KOPT-K1 (cell line): ENCODE data around the gene COL12A1.

Experiments used
- H3K27ac ChIP-seq: fragments of 200-600 bp; sonication (generic); 2 replicates; pipeline ENCODE4 v1.5.1; 2016; ENCODE audit warnings: antibody characterized with exemption, mild to moderate bottlenecking, low read depth, low read length; ENCODE audit not compliant: poor library complexity, severe bottlenecking
- H3K36me3 ChIP-seq: fragments of 200-600 bp; sonication (generic); 2 replicates; pipeline ENCODE4 v1.5.1; 2017; ENCODE audit warnings: antibody characterized with exemption, mild to moderate bottlenecking, low read length, moderate library complexity; ENCODE audit not compliant: insufficient read depth
- H3K9me3 ChIP-seq: fragments of 200-600 bp; sonication (generic); 2 replicates; pipeline ENCODE4 v1.5.1; 2017; ENCODE audit warnings: antibody characterized with exemption, low read length, mild to moderate bottlenecking; ENCODE audit not compliant: insufficient read depth, poor library complexity, severe bottlenecking

Gene COL12A1

GRCh38 chr6:75170691-75171560, 34.9 kb downstream of the COL12A1 start:
- Histone ChIP-seq H3K9me3 (no peaks in the 10 kb centered on the region), H3K27ac (no peak overlapping the region)

DNA sequence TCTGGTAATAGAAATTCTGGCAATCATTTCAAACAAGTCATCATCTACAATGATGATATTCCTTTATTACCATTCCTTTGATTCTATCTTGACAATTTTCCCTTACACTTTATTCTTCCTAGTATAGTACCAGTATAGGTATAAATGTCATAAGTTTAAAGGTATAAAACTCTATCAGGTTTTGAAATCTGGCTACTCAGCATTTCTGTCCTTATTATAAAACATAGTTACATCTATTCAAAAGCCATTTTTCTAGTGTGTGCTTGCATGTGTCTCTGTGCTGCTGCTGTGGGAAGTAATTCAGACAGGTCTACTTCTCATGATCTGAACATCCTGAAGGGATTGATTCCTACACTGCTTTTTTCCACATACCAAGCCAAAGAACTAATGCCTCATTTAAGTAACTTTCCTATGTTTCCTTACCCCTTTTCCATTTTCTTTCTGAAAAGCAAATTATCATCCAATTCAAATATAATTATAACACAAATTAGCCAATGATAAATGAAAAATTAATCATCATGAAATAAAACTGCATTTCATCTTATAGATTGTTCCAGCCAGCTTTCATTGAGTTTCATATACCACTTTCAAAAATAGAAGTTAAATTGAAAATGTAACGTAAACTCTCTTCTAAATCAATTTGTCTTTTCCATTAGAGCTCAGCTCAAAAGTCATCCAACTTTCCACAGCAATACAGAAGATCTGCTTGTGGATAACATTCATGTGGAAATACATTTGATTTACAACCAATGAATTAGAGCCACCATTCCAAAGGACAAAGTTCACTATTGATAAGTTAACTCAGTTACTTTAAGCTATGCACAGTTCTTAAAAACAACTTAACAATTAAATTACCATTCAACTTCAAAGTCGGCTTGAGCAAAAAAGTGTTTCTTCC, 35.9 kb downstream of the COL12A1 start:
- H3K36me3 ChIP-seq = no peaks in the 10 kb centered on the region
- H3K27ac ChIP-seq = no peak overlapping the region
- no peaks in the 10 kb centered on the region for H3K9me3 ChIP-seq

More at GRCh38 chr6:75170691-75171560, 34.9 kb downstream of the COL12A1 start:
- no peaks in the 10 kb centered on the region for H3K36me3 ChIP-seq

- Histone ChIP-seq H3K27ac (no peak overlapping the region), H3K36me3 (no peaks in the 10 kb centered on the region), H3K9me3 (no peaks in the 10 kb centered on the region)
Observed at GRCh38 chr6:75167851-75168250, 38.0 kb downstream of the COL12A1 start.

DNA sequence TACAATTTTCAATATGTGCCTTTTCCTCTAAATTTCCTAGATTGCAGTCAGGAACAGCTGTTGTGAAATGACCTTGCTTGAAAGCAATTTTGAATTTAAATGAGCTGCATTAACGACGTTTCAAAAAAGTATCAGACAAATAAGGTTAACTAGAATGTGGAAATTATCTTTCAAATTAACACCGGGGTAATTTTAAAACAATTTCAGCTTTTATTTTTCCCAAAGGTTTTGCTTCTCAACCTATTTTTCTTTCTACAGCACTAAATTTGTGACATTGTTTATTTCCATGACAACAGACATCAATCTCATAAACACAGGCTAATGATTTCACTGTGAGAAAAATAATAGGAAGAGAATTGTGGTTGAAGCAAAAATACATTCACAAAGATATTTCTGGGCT, 38.5 kb downstream of the COL12A1 start:
- Histone ChIP-seq H3K36me3 (no peaks in the 10 kb centered on the region), H3K9me3 (no peaks in the 10 kb centered on the region), H3K27ac (no peak overlapping the region)

DNA sequence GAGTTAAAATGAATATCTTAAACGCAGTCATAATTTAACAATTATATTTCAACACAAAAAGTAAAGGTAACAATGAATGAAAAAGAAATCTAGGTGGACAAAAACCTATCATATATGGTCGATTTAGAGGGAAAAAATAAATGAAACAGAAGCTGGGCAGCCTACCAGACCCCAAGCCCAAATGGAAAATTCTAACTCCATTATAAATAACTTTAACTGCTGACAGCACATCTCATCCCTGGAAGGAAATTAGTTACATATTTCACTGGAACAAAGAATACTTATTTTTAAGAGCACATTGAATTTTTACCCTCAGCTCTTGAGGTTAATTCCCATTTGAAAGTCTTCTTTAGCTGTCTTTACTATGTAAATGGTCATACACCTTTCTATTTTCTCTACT, 39.1 kb downstream of the COL12A1 start:
- Histone ChIP-seq H3K36me3 (no peaks in the 10 kb centered on the region), H3K27ac (no peak overlapping the region), H3K9me3 (no peaks in the 10 kb centered on the region)

- Histone ChIP-seq H3K27ac (no peak overlapping the region), H3K9me3 (no peaks in the 10 kb centered on the region), H3K36me3 (no peaks in the 10 kb centered on the region)
Observed at GRCh38 chr6:75166236-75166635, 39.6 kb downstream of the COL12A1 start.

GRCh38 chr6:75158176-75158575, 47.7 kb downstream of the COL12A1 start:
- no peaks in the 10 kb centered on the region for H3K36me3 ChIP-seq
- H3K9me3 ChIP-seq = no peaks in the 10 kb centered on the region
- H3K27ac ChIP-seq = no peak overlapping the region

DNA sequence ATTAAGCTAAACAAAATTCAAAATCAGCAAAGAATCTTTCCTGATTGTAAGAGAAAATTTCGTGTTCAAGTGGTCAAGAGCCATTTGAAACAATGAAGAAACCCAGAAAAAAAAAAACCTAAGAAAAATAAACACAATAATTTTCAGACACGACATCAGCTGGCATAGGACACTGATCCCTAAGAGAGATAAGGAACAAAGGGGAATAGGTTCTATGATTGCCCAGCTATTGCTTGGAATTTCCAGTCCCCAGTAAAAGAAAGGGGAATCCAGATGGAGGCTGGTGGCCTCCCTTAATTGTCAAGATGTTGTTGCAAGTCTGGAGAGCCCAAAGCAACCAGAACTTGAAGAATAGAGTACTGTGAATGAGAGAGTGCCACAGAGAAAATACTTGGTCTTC, 48.5 kb downstream of the COL12A1 start:
- no peak overlapping the region for H3K27ac ChIP-seq

DNA sequence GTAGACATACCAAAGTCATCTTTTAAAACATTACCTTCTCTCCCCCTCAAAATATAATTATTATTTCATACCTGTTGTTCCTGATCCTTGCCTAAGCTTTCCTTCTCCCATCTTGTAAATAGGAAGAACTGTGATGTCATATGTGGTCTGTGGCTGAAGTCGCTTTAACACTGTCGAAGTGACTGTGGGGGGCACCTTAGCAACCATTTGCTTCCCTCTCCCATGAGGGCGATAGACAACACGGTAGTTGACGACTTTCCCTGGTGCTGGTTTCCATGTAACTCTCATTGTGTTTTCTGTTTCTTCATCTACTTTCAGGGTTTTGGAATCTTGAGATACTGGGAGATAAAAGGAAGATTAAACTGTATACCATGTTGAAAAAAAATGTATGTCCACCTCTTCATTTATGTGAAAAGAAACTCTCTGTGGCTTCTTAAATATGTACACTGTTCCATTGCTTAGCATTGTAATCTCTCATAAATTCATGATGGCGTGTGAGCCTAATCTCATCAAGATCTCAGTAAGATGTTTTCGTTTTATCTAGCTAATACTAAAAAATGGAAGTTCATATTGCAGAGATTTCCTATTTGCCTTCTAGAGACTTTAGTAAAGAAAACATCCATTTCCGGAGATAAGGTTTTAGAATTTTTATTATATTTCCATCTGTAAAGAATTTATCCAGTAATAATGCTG, 49.5 kb downstream of the COL12A1 start:
- H3K9me3 ChIP-seq = no peaks in the 10 kb centered on the region
- no peak overlapping the region for H3K27ac ChIP-seq
- H3K36me3 ChIP-seq = no peaks in the 10 kb centered on the region

More for the DNA sequence above, 48.5 kb downstream of the COL12A1 start:
- no peaks in the 10 kb centered on the region for H3K36me3 ChIP-seq
- H3K9me3 ChIP-seq = no peaks in the 10 kb centered on the region

- H3K9me3 ChIP-seq = no peaks in the 10 kb centered on the region
- no peaks in the 10 kb centered on the region for H3K36me3 ChIP-seq
- no peak overlapping the region for H3K27ac ChIP-seq
Observed at GRCh38 chr6:75155631-75156030, 50.2 kb downstream of the COL12A1 start.

DNA sequence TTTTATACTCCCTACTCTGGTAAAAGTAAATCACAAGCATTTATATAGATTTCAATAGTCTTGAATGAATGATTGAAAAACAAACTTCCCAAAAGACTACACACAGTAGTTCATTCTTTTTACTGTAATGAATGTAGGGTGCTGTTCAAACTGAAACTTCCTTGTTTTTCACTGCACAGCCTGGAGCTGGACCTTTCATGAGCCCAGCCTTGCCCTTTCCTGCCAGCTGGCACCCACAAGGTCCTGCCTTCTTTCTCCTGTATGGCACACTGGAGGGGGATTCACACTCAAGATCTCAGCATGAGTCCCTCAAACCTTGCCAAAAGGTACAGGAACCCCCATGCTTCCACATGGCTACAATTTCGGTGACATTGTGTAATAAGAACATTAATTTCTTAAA, 50.9 kb downstream of the COL12A1 start:
- no peaks in the 10 kb centered on the region for H3K36me3 ChIP-seq
- no peak overlapping the region for H3K27ac ChIP-seq
- H3K9me3 ChIP-seq = no peaks in the 10 kb centered on the region

GRCh38 chr6:75150685-75151412, 55.0 kb downstream of the COL12A1 start:
- no peaks in the 10 kb centered on the region for H3K36me3 ChIP-seq
- no peaks in the 10 kb centered on the region for H3K9me3 ChIP-seq
- no peak overlapping the region for H3K27ac ChIP-seq

DNA sequence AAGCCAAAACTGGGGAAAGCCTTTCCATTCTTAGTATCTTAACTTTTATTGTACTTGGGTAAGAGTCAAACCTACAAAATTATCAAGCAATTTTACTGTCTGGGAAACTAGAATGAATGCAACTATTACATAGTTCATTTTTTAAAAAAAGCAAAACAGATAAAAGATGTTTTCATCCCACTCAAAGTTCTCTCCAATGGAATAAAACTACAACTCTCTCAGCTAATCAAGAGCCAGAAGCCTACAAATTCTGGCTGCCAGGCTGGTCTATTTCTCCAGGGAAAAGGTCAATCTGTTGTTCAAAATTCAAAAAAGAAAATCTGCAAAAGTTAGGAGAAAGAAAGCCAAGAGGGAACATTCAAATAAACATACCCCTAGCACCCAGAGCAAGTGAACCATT, 56.2 kb downstream of the COL12A1 start:
- Histone ChIP-seq H3K36me3 (no peaks in the 10 kb centered on the region), H3K9me3 (no peaks in the 10 kb centered on the region), H3K27ac (no peak overlapping the region)

DNA sequence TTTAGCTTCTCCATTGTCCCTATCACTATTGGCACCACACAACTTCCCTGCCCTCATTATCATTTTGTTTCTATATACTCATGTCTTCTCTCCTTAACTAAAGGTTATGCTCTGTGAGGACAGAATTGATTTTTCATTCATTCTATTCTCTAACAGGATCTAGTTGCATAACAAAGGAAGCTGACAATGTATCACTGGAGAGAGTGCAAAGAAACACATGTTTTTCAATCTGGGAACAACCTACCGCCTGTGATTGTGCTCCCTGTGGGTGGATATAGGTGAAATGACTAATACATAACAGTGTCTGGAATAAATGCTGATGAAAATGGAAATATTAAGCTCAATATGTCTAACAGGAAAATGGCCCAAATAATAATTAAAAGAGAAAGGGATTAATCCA, 56.6 kb downstream of the COL12A1 start:
- H3K27ac ChIP-seq = no peak overlapping the region
- H3K36me3 ChIP-seq = no peaks in the 10 kb centered on the region
- H3K9me3 ChIP-seq = no peaks in the 10 kb centered on the region
